HEK293T (cell line): ENCODE data around the gene SF3B6.
"Not testable (repeated sequence)": the region's sequence is repeated elsewhere in the genome, so short reads cannot be mapped to it uniquely, and the experiment has no call there.

Source experiments
- CTCF ChIA-PET: fragments of 350-600 bp; formaldehyde crosslinking; extraction: SDS; loops from one replicate; lab custom pipeline; 2021; ENCODE audit warnings: antibody characterized with exemption, inconsistent platforms; lab: Yijun Ruan, JAX
- POLR2A ChIA-PET: fragments of 350-600 bp; formaldehyde crosslinking; extraction: SDS; loops from one replicate; lab custom pipeline; 2020; ENCODE audit warnings: antibody characterized with exemption, inconsistent platforms; lab: Yijun Ruan, JAX
- DNase-seq: peaks from one replicate; pipeline ENCODE4 v3.0.0; 2012; ENCODE audit warnings: mixed read lengths; ENCODE audit errors: extremely low spot score
- ARNT ChIP-seq: fragments of 450-650 bp; IDR thresholded peaks from 2 replicates; pipeline ENCODE4 v1.6.1; 2017; ENCODE audit warnings: mild to moderate bottlenecking
- BHLHE40 ChIP-seq: fragments of 450-650 bp; IDR thresholded peaks from 2 replicates; pipeline ENCODE4 v1.6.1; 2016; ENCODE audit warnings: mild to moderate bottlenecking, moderate library complexity, borderline replicate concordance
- CTBP1 ChIP-seq: fragments of 450-650 bp; IDR thresholded peaks from 2 replicates; pipeline ENCODE4 v1.6.1; 2016; ENCODE audit warnings: borderline replicate concordance
- ELF4 ChIP-seq: fragments of 450-650 bp; IDR thresholded peaks from 2 replicates; pipeline ENCODE4 v1.6.1; 2017; ENCODE audit warnings: antibody characterized with exemption
- FOXA1 ChIP-seq: fragments of 450-650 bp; IDR thresholded peaks from 2 replicates; pipeline ENCODE4 v1.6.1; 2016; ENCODE audit warnings: mild to moderate bottlenecking
- FOXK2 ChIP-seq: fragments of 450-650 bp; IDR thresholded peaks from 2 replicates; pipeline ENCODE4 v1.6.1; 2016; ENCODE audit warnings: mild to moderate bottlenecking
- FOXM1 ChIP-seq: fragments of 450-650 bp; IDR thresholded peaks from 2 replicates; pipeline ENCODE4 v1.6.1; 2017; ENCODE audit warnings: mild to moderate bottlenecking, borderline replicate concordance
- HDGF ChIP-seq: fragments of 450-650 bp; IDR thresholded peaks from 2 replicates; pipeline ENCODE4 v1.6.1; 2017; ENCODE audit warnings: antibody characterized with exemption, borderline replicate concordance
- L3MBTL2 ChIP-seq: fragments of 450-650 bp; conservative IDR thresholded peaks from 2 replicates; pipeline ENCODE4 v1.6.1; 2016; ENCODE audit warnings: mild to moderate bottlenecking
- LEF1 ChIP-seq: fragments of 450-650 bp; IDR thresholded peaks from 2 replicates; pipeline ENCODE4 v1.6.1; 2017; ENCODE audit warnings: mild to moderate bottlenecking, borderline replicate concordance
- NFRKB ChIP-seq: fragments of 450-650 bp; IDR thresholded peaks from 2 replicates; pipeline ENCODE4 v1.6.1; 2016; ENCODE audit warnings: mild to moderate bottlenecking, moderate library complexity
- SP1 ChIP-seq: fragments of 450-650 bp; IDR thresholded peaks from 2 replicates; pipeline ENCODE4 v1.6.1; 2017
- SUZ12 ChIP-seq: fragments of 450-650 bp; IDR thresholded peaks from 2 replicates; pipeline ENCODE4 v1.6.1; 2016; ENCODE audit warnings: mild to moderate bottlenecking
- TARDBP ChIP-seq: fragments of 450-650 bp; IDR thresholded peaks from 2 replicates; pipeline ENCODE4 v1.6.1; 2016
- ZNF384 ChIP-seq: fragments of 450-650 bp; IDR thresholded peaks from 2 replicates; pipeline ENCODE4 v1.6.1; 2016
- TF ChIP-seq, protein P1 (sequence below): fragments of 450-650 bp; IDR thresholded peaks from 2 replicates; pipeline ENCODE4 v1.6.1; 2016

Gene SF3B6

DNA sequence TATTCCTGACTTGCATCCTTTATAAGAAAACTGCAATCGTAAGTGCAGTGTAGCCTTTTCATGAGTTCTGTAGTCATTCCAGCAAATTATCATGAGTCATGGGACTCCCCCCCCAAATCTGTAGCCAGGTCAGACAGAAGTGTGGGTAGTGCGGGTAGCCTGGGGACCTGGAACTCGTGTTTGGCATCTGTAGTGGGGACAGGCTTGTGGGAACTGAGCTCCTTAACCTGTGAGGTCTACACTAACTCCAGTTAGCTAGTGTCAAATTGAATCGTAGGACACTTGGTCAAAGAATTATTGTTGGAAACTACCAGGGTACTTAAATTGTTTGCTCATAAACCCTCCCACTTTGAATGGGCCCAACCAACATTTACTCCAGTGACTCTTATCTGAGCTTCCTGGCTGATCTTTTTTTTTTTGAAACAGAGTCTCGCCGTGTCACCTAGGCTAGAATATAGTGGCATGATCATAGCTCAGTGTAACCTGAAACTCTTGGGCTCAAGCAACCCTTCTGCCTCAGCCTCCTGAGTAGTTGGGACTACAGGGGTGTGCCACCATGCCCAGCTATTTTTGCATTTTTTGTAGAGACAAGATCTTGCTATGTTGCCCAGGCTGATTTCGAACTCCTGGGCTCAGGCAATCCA lies 34.7 kb upstream of the SF3B6 start:
- TF ChIP-seq ZNF384 (no peak), CTBP1 (no peak), LEF1 (no peak), SUZ12 (no peak), FOXK2 (no peak)
- TF ChIP-seq, protein P1, sequence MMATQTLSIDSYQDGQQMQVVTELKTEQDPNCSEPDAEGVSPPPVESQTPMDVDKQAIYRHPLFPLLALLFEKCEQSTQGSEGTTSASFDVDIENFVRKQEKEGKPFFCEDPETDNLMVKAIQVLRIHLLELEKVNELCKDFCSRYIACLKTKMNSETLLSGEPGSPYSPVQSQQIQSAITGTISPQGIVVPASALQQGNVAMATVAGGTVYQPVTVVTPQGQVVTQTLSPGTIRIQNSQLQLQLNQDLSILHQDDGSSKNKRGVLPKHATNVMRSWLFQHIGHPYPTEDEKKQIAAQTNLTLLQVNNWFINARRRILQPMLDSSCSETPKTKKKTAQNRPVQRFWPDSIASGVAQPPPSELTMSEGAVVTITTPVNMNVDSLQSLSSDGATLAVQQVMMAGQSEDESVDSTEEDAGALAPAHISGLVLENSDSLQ, result no peak
- DNase-seq, result no peak
- CTCF ChIA-PET, result no interaction called here
- POLR2A ChIA-PET, result interaction anchor here (1.5 to 1.7 kb wide), 2 partner anchors 11 to 13 kb away, joined by 4 to 8 read pairs; partner anchors contain the start of gene PFN4

GRCh38 chr2:24109431-24109830 lies 33.3 kb upstream of the SF3B6 start:
- ChIA-PET CTCF (interaction anchor here (0.6 kb wide), 1 partner anchor 13 kb away, joined by 3 read pairs; the partner anchor contains the start of gene PFN4), POLR2A (interaction anchor here (1.5 kb wide), 1 partner anchor 15 kb away, joined by 4 read pairs; no protein-coding TSS in a partner anchor)
- not testable (repeated sequence) for DNase-seq

DNA sequence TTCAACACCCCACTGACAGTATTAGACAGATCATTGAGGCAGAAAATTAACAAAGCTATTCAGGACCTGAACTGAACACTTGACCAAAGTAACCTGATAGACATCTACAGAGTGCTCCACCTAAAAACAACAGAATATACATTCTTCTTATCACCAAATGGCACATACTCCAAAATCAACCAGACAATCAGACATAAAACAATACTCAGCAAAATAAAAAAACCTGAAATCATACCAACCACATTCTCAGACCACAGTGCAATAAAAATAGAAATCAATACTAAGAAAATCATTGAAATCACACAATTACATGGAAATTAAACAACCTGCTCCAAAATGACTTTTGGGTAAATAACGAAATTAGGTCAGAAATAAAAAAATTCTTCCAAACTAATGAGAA lies 31.2 kb upstream of the SF3B6 start:
- POLR2A ChIA-PET, result interaction anchor here (1.4 kb wide), 1 partner anchor 15 kb away, joined by 4 read pairs; no protein-coding TSS in a partner anchor
- DNase-seq, result no peak
- CTCF ChIA-PET, result no interaction called here
- no peak for TF ChIP-seq ZNF384
- TF ChIP-seq, protein P1, result no peak
- no peak for TF ChIP-seq ARNT
- TF ChIP-seq HDGF, result no peak
- TF ChIP-seq SP1, result no peak
- TF ChIP-seq L3MBTL2, result no peak
- TF ChIP-seq SUZ12, result no peak
- no peak for TF ChIP-seq ELF4
- no peak for TF ChIP-seq CTBP1
- TF ChIP-seq FOXM1, result no peak
- TF ChIP-seq LEF1, result no peak
- no peak for TF ChIP-seq FOXK2

DNA sequence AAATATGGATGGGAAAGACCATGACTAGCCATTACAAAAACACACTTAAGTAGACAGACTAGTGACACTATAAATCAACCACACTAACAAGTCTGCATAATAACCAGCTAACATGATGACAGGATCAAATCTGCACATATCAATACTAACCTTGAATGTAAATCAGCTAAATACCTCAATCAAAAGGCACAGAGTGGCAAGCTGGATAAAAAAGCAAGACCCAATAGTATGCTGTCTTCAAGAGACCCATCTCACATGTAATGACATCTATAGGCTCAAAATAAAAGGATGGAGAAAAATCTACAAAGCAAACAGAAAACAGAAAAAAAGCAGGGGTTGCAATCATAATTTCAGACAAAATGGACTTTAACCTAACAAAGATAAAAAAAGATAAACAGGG lies 30.7 kb upstream of the SF3B6 start:
- TF ChIP-seq, protein P1, result no peak
- TF ChIP-seq FOXA1 (no peak), SUZ12 (no peak), NFRKB (no peak), HDGF (no peak), TARDBP (no peak), BHLHE40 (no peak), L3MBTL2 (no peak), ELF4 (no peak), SP1 (no peak), CTBP1 (no peak), ZNF384 (no peak), ARNT (no peak)
- DNase-seq, result no peak
- CTCF ChIA-PET, result interaction anchor here (0.7 to 1.3 kb wide), 2 partner anchors 15 to 22 kb away, joined by 5 to 7 read pairs; partner anchors contain the start of gene TP53I3
- POLR2A ChIA-PET, result no interaction called here

GRCh38 chr2:24105816-24106215 lies 29.7 kb upstream of the SF3B6 start:
- no peak for TF ChIP-seq NFRKB
- TF ChIP-seq SP1, result no peak
- no peak for TF ChIP-seq LEF1
- TF ChIP-seq HDGF, result no peak
- TF ChIP-seq FOXA1, result no peak
- no peak for TF ChIP-seq ZNF384
- no peak for TF ChIP-seq CTBP1
- TF ChIP-seq ARNT, result no peak
- no peak for TF ChIP-seq L3MBTL2
- no peak for TF ChIP-seq ELF4
- TF ChIP-seq, protein P1, result no peak
- no peak for TF ChIP-seq SUZ12
- CTCF ChIA-PET, result interaction anchor here (1.1 to 1.3 kb wide), 2 partner anchors 17 to 21 kb away, joined by 4 to 7 read pairs; partner anchors contain the start of gene TP53I3

GRCh38 chr2:24104906-24105305 lies 28.8 kb upstream of the SF3B6 start:
- CTCF ChIA-PET, result interaction anchor here (1.1 kb wide), 1 partner anchor 18 kb away, joined by 4 read pairs; no protein-coding TSS in a partner anchor
- POLR2A ChIA-PET, result interaction anchor here (0.8 kb wide), 1 partner anchor 21 kb away, joined by 4 read pairs; no protein-coding TSS in a partner anchor
- TF ChIP-seq BHLHE40 (no peak), CTBP1 (no peak)
- TF ChIP-seq, protein P1, result no peak
- DNase-seq, result no peak

More at GRCh38 chr2:24105816-24106215, 29.7 kb upstream of the SF3B6 start:
- DNase-seq, result no peak
- POLR2A ChIA-PET, result interaction anchor here (0.9 kb wide), 1 partner anchor 17 kb away, joined by 3 read pairs; no protein-coding TSS in a partner anchor
